Panc1 (cell line): ENCODE results near the gene RPLP1. TPM values are rescaled to one million over a fixed set of nuclear protein-coding genes. Genes with fewer than 3 reads are reported as not detected.

Experiments
- ATAC-seq: fragments of 200-7000 bp; cut with Tn5 transposase; 2 replicates; pipeline ENCODE4 v1.9.1; 2020; ENCODE audit warnings: mild to moderate bottlenecking, moderate library complexity
- BruUV-seq: library from RNA; stranded (reverse); fragments of 400-500 nt; replicated peaks from 2 replicates; lab custom pipeline; 2021; lab: Mats Ljungman, UMichigan
- CTCF ChIA-PET: fragments of 300-600 bp; sonication (Branson Sonifier 250); formaldehyde crosslinking; loops from one replicate; lab custom pipeline; 2022; ENCODE audit warnings: antibody characterized with exemption; lab: Charles Lee
- POLR2A ChIA-PET: fragments of 300-600 bp; sonication (Branson Sonifier 250); formaldehyde crosslinking; loops from one replicate; lab custom pipeline; 2022; ENCODE audit warnings: antibody characterized with exemption; lab: Charles Lee
- DNase-seq: peaks from one replicate; pipeline ENCODE4 v3.0.0-alpha.2; 2010; ENCODE audit warnings: low read depth, low spot score
- H3K27ac ChIP-seq: 2 replicates; pipeline ENCODE4 v1.5.1; 2011; ENCODE audit warnings: mild to moderate bottlenecking, low read length, inconsistent platforms
- H3K27me3 ChIP-seq: fragments of 200-500 bp; sonication (Bioruptor generic); 2 replicates; pipeline ENCODE4 v1.6.0; 2014; ENCODE audit warnings: low read length, inconsistent platforms; ENCODE audit not compliant: control insufficient read depth, insufficient read depth
- H3K36me3 ChIP-seq: fragments of 200-500 bp; sonication (Bioruptor generic); 2 replicates; pipeline ENCODE4 v1.5.1; 2014; ENCODE audit warnings: inconsistent platforms, mild to moderate bottlenecking, low read length, moderate library complexity; ENCODE audit not compliant: control insufficient read depth, insufficient read depth
- H3K4me1 ChIP-seq: 2 replicates; pipeline ENCODE4 v1.5.1; 2011; ENCODE audit warnings: inconsistent platforms, mild to moderate bottlenecking, low read length, moderate library complexity; ENCODE audit not compliant: control insufficient read depth, insufficient read depth
- H3K4me3 ChIP-seq, 2 experiments: 2 replicates each; pipeline ENCODE4 v1.5.1; 2011 to 2012; ENCODE audit warnings: low read depth in 2 of 2, low read length in 2 of 2, mild to moderate bottlenecking in 2 of 2, inconsistent platforms in 1 of 2, moderate library complexity in 1 of 2
- H3K9me3 ChIP-seq: fragments of 200-500 bp; sonication (Bioruptor generic); 2 replicates; pipeline ENCODE4 v1.5.1; 2014; ENCODE audit warnings: low read depth, mild to moderate bottlenecking, inconsistent platforms, low read length, moderate library complexity; ENCODE audit not compliant: control insufficient read depth, insufficient read depth
- CTCF ChIP-seq: fragments of 450-650 bp; IDR thresholded peaks from 2 replicates; pipeline ENCODE4 v1.5.1; 2017; ENCODE audit warnings: mild to moderate bottlenecking
- POLR2AphosphoS5 ChIP-seq: IDR thresholded peaks from 2 replicates; pipeline ENCODE4 v1.6.1; 2012; ENCODE audit warnings: mild to moderate bottlenecking, low read depth, low read length, moderate library complexity
- SIN3A ChIP-seq: IDR thresholded peaks from 2 replicates; pipeline ENCODE4 v1.6.1; 2012; ENCODE audit warnings: low read depth, mild to moderate bottlenecking, low read length, moderate library complexity, borderline replicate concordance; ENCODE audit not compliant: insufficient read depth
- TCF7L2 ChIP-seq: IDR thresholded peaks from 2 replicates; pipeline ENCODE4 v1.6.1; 2011; ENCODE audit warnings: mild to moderate bottlenecking, low read depth, low read length, inconsistent platforms
- in situ Hi-C: cut with HindIII; loops from 2 replicates; pipeline ENCODE4 v1.10.0; 2016; ENCODE audit warnings: low sequenced_read_pairs, low pct_unique_long_range_greater_than_20kb
- intact Hi-C: fragments of 100-400 bp; cut with micrococcal nuclease; formaldehyde crosslinking; loops from one replicate; pipeline ENCODE4 v1.10.0; 2022; ENCODE audit not compliant: unreplicated experiment
- total RNA-seq: library from RNA; stranded (reverse); gene quantifications from one replicate; pipeline ENCODE4 v1.2.1, GENCODE V29; 2021; ENCODE audit not compliant: unreplicated experiment
- TF ChIP-seq, protein P1 (sequence below), 2 experiments: IDR thresholded peaks; 2 replicates each; pipeline ENCODE4 v1.6.1; 2011 to 2012; ENCODE audit warnings: low read depth in 2 of 2, control low read depth in 1 of 2, low read length in 1 of 2, mild to moderate bottlenecking in 1 of 2, moderate library complexity in 1 of 2; ENCODE audit not compliant: insufficient read depth in 1 of 2

The RPLP1 gene
- total RNA-seq, 1 experiment from 2014 or later: 2,076 TPM

- Histone ChIP-seq H3K9me3 (no peaks in the 10 kb centered on the region), H3K36me3 (no peaks in the 10 kb centered on the region), H3K27me3 (no peaks in the 10 kb centered on the region), H3K4me3 (no peak overlapping the region), H3K27ac (peak overlapping the region; percentile 18; the same call in 1 of the 2 replicates), H3K4me1 (peaks cover 36% of the 10 kb centered on the region)
- TF ChIP-seq, protein P1, sequence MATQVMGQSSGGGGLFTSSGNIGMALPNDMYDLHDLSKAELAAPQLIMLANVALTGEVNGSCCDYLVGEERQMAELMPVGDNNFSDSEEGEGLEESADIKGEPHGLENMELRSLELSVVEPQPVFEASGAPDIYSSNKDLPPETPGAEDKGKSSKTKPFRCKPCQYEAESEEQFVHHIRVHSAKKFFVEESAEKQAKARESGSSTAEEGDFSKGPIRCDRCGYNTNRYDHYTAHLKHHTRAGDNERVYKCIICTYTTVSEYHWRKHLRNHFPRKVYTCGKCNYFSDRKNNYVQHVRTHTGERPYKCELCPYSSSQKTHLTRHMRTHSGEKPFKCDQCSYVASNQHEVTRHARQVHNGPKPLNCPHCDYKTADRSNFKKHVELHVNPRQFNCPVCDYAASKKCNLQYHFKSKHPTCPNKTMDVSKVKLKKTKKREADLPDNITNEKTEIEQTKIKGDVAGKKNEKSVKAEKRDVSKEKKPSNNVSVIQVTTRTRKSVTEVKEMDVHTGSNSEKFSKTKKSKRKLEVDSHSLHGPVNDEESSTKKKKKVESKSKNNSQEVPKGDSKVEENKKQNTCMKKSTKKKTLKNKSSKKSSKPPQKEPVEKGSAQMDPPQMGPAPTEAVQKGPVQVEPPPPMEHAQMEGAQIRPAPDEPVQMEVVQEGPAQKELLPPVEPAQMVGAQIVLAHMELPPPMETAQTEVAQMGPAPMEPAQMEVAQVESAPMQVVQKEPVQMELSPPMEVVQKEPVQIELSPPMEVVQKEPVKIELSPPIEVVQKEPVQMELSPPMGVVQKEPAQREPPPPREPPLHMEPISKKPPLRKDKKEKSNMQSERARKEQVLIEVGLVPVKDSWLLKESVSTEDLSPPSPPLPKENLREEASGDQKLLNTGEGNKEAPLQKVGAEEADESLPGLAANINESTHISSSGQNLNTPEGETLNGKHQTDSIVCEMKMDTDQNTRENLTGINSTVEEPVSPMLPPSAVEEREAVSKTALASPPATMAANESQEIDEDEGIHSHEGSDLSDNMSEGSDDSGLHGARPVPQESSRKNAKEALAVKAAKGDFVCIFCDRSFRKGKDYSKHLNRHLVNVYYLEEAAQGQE (IDR thresholded peaks at IDR 0.05; ENCODE audit: insufficient read depth in 1 of 2, low read depth in 2 of 2, low read length in 1 of 2): no peak
- TF ChIP-seq CTCF: no peak
- TF ChIP-seq POLR2AphosphoS5: no peak
- TF ChIP-seq SIN3A: no peak
- no peak for TF ChIP-seq TCF7L2
- ChIA-PET POLR2A (interaction anchor here (0.6 kb wide), 1 partner anchor 537 kb away, joined by 3 read pairs; no protein-coding TSS in a partner anchor), CTCF (interaction anchor here (0.7 kb wide), 1 partner anchor 556 kb away, joined by 3 read pairs; no protein-coding TSS in a partner anchor)
- DNase-seq (no peak), ATAC-seq (no peak)
- in situ Hi-C loops: no loop called here
- intact Hi-C loops: no loop called here
- BruUV-seq: no TSS peak
These were observed 15.0 kb downstream of the RPLP1 start for GRCh38 chr15:69467636-69468035.

GRCh38 chr15:69468241-69469121 lies 15.9 kb downstream of the RPLP1 start:
- H3K9me3 ChIP-seq: no peaks in the 10 kb centered on the region
- in situ Hi-C loops (no loop called here), intact Hi-C loops (no loop called here)
- TF ChIP-seq, protein P1 (IDR thresholded peaks at IDR 0.05; ENCODE audit: insufficient read depth in 1 of 2, low read depth in 2 of 2, low read length in 1 of 2): no peak
- no peak for TF ChIP-seq POLR2AphosphoS5
- no peak for TF ChIP-seq CTCF
- TF ChIP-seq SIN3A: no peak
- no peak for TF ChIP-seq TCF7L2
- peaks cover 30% of the 10 kb centered on the region for H3K4me1 ChIP-seq
- ATAC-seq (0 out of 2 replicates have a peak, but pooled peaks have one; percentile 12), DNase-seq (no peak)
- no peaks in the 10 kb centered on the region for H3K27me3 ChIP-seq
- H3K36me3 ChIP-seq: no peaks in the 10 kb centered on the region
- H3K4me3 ChIP-seq: no peak overlapping the region
- ChIA-PET POLR2A (interaction anchor here (0.6 kb wide), 2 partner anchors 259 to 536 kb away, joined by 3 to 4 read pairs; no protein-coding TSS in a partner anchor), CTCF (interaction anchor here (0.6 kb wide), 1 partner anchor 26 kb away, joined by 3 read pairs; no protein-coding TSS in a partner anchor)
- no TSS peak for BruUV-seq
- 0 out of 2 replicates have a peak overlapping the region, but pooled peaks have one; percentile 10 for H3K27ac ChIP-seq
